LNCaP clone FGC (cell line): ENCODE data around the gene CORO6.

Experiments used
- DNase-seq: peaks from one replicate; pipeline ENCODE4 v3.0.0-alpha.2; 2011; ENCODE audit warnings: low read depth
- H3K4me3 ChIP-seq: 2 replicates; pipeline ENCODE4 v1.5.1; 2011; ENCODE audit warnings: mild to moderate bottlenecking, low read depth, low read length, control low read depth
- TF ChIP-seq, protein P1 (sequence below): IDR thresholded peaks from 2 replicates; pipeline ENCODE4 v1.5.1; 2012; ENCODE audit warnings: mild to moderate bottlenecking; ENCODE audit not compliant: control insufficient read depth, insufficient read depth; ENCODE audit errors: extremely low read depth

CORO6 gene

DNA sequence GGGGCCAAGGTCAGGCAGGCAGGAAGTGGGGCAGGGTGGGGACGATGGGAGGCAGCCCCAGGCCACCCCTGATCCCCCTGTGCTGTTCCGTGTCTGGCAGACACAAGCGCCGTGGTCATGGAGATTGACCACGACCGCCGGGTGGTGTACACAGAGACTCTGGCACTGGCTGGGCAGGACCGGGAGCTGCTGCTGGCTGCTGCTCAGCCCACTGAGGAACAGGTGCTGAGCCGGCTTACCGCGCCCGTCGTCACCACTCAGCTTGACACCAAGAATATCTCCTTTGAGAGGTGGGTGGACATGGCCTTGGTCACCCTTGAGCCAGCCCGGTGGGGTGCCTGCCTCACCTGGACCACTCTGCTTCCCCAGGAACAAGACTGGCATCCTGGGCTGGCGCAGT is 13.7 kb downstream of the CORO6 start:
- DNase-seq, result no peak
- no peak overlapping the region for H3K4me3 ChIP-seq
- TF ChIP-seq, protein P1, sequence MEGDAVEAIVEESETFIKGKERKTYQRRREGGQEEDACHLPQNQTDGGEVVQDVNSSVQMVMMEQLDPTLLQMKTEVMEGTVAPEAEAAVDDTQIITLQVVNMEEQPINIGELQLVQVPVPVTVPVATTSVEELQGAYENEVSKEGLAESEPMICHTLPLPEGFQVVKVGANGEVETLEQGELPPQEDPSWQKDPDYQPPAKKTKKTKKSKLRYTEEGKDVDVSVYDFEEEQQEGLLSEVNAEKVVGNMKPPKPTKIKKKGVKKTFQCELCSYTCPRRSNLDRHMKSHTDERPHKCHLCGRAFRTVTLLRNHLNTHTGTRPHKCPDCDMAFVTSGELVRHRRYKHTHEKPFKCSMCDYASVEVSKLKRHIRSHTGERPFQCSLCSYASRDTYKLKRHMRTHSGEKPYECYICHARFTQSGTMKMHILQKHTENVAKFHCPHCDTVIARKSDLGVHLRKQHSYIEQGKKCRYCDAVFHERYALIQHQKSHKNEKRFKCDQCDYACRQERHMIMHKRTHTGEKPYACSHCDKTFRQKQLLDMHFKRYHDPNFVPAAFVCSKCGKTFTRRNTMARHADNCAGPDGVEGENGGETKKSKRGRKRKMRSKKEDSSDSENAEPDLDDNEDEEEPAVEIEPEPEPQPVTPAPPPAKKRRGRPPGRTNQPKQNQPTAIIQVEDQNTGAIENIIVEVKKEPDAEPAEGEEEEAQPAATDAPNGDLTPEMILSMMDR, result no peak

DNA sequence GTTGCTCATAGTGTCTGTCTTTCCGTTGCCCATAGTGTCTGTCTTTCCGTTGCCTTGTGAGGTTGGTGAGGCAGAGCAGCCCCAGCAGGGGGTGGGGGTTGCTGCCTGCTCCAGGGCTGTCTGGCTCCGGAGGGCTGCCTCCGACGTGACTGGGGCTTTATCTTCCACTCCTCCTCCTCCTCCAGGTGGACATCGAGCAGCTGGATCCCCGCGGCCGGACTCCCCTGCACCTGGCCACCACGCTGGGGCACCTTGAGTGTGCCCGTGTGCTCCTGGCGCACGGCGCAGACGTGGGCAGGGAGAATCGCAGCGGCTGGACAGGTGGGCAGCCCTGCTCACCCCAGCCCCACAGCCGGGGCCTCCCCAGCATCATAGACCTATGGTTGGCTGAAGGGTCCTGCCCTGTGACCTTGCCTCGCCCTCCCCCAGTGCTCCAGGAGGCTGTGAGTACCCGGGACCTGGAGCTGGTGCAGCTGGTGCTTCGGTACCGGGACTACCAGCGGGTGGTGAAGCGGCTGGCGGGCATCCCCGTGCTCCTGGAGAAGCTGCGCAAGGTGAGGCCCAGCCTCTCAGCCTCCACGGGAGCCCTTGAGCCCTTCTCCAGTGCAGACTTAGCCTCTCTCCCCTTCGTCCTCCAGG is 15.0 kb downstream of the CORO6 start:
- TF ChIP-seq, protein P1, result no peak
- no peak for DNase-seq
- H3K4me3 ChIP-seq, result no peak overlapping the region

DNA sequence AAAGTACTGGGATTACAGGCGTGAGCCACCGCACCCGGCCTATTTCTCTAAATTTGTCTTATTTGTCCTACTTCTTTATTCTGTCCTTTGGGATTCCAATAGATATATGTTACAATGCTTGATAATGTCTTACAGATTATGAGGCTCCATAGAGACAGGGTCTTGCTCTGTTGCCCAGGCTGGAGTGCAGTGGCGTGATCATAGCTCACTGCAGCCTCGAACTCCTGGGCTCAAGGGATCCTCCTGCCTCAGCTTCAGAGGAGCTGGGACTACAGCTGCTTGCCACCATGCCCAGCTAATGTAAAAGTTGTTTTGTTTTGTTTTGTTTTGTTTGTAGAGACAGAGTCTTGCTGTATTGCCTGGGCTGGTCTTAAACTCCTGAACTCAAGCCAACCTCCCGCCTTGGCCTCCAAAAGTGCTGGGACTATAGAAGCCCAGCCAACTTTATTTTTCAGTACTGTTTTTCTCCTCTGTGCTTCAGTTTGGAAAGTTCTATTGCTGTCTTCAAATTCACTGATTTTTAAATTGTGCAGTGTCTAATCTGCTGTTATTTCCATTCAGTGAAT is 19.5 kb downstream of the CORO6 start:
- DNase-seq, result no peak
- TF ChIP-seq, protein P1, result no peak
- no peak overlapping the region for H3K4me3 ChIP-seq

DNA sequence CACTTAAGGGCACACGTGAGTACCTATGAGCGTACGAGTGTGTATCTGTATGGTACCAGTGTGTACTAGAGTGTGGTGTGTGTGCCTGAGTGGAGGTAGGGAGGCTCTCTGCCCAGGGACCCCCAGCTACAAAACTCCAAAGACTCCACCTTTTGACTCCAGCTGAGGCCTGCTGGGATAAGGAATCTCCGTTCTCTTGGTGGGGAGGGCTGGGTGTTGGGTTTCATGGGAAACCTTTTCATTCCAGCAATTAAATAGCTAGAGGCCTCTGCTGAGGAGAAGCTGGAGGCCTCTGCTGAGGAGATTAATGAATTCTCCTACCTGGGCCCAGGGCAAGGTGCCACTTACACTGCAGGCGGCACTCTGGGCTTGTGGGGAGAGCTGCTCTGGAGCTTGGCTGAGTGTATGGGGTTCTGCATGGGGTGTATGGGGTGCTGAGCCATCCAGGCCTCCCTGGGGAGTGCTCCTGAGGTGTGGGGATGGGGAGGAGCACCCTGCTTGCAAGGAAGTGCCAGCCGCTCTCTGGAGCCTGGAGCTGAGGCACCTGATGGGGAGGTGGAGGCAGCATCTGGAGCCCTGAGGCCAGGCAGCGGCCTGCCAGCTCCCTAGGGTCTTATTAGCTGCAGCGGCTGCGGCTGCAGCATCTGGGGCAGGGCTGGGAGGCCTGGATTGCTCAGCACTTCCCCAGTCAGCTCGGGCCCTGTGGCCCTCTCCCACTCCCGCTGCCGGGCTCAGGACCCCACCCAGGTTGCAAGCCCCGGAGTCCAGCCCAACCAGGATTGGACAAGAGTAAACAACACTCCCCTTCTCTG is 25.1 kb downstream of the CORO6 start:
- no peak overlapping the region for H3K4me3 ChIP-seq
- TF ChIP-seq, protein P1, result no peak
- DNase-seq, result no peak

DNA sequence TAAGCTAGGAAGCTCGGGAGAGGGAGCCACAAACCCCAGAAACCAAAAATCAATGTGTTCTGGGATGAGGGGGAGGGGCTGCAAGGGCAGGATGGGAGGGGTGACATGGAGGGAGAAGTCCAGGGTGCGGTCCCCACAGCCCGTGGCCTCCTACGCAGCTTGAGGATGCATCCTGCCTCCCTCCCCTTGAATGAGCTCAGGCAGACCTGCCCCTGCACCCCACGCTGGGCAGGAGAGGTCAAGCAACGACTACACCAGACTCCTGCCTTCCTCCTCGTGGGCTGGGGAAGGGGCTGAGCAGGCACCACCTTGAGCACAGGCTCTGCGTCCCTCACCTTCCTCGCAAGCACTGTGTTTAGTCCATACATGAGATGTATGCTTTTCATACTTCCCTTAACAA is 25.9 kb downstream of the CORO6 start:
- DNase-seq, result no peak
- no peak overlapping the region for H3K4me3 ChIP-seq
- TF ChIP-seq, protein P1, result no peak

DNA sequence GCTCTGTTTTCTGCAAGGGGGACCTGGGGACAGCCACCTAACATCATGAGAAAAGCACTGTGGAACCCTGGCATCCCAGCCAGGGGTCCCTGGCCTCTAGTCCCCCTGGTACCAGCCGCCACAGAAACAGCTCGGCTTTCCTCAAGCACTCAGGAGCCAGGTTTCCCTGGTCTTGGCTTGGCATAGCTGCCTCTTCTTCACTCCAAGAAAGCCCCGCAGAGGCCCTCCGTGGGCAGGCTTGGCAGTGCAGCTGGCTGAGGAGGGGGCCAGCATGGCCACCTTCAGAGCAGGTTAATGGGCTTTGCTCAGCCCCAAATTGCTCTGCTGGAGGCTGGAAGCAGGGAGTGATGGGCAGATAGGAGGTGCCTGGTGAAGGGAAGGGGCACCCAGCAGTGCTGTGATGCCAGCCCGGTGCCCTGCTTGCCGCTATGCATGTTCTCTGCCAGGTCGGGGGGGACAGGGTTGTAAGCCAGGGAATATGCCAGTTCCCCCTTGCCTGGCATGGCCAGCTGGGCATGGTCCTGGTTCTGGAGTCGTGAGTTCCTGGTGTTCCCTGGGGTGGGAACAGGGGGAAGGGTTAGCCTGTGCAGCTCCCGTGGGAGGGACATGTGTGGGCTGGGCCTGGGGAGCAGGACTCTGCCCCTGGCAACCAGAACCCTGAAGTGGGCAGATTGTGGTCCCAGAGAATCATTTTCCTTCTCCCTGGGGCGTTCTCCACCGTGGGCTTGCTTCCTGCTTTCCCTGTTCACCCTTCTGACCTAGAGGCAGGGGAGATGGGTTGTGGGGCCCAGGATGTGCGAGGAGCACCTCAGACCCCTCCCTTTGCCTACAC is 26.6 kb downstream of the CORO6 start:
- TF ChIP-seq, protein P1, result no peak
- DNase-seq, result no peak
- no peak overlapping the region for H3K4me3 ChIP-seq
